DND-41 (cell line): ENCODE data around the gene MAN2C1.
"Not testable (repeated sequence)": the region's sequence is repeated elsewhere in the genome, so short reads cannot be mapped to it uniquely, and the experiment has no call there.

Source experiments
- EZH2 ChIP-seq: IDR thresholded peaks from 3 replicates; pipeline ENCODE4 v1.6.1; 2012; ENCODE audit warnings: borderline replicate concordance, low read depth, mild to moderate bottlenecking, moderate library complexity, low read length, inconsistent platforms; ENCODE audit not compliant: severe bottlenecking
- TF ChIP-seq, protein P1 (sequence below): IDR thresholded peaks from 2 replicates; pipeline ENCODE4 v1.5.1; 2012; ENCODE audit warnings: borderline replicate concordance, low read length, moderate library complexity, mild to moderate bottlenecking; ENCODE audit not compliant: poor library complexity, severe bottlenecking; ENCODE audit errors: extremely low read depth

DNA sequence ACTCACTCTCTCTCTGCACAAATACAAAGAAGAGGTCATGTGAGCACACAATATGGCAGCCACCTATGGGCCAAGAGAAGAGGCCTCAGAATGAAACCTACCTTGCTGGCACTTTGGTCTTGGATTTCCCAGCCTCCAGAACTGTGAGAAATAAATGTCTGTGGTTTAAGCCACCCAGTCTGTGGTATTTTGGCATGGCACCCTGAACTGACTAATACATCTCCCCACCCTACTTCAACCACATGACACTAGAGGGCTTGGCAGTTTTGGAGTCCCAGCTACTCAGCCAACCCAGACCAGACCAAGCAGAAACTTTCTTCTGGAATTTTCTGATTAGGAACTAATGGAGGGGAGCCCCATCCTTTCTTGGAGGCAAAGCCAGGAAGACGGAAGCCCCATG is 55.9 kb downstream of the MAN2C1 start:
- TF ChIP-seq, protein P1, sequence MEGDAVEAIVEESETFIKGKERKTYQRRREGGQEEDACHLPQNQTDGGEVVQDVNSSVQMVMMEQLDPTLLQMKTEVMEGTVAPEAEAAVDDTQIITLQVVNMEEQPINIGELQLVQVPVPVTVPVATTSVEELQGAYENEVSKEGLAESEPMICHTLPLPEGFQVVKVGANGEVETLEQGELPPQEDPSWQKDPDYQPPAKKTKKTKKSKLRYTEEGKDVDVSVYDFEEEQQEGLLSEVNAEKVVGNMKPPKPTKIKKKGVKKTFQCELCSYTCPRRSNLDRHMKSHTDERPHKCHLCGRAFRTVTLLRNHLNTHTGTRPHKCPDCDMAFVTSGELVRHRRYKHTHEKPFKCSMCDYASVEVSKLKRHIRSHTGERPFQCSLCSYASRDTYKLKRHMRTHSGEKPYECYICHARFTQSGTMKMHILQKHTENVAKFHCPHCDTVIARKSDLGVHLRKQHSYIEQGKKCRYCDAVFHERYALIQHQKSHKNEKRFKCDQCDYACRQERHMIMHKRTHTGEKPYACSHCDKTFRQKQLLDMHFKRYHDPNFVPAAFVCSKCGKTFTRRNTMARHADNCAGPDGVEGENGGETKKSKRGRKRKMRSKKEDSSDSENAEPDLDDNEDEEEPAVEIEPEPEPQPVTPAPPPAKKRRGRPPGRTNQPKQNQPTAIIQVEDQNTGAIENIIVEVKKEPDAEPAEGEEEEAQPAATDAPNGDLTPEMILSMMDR: not testable (repeated sequence)
- not testable (repeated sequence) for TF ChIP-seq EZH2
